Skeletal muscle satellite cell (primary cell): Measurements from ENCODE around the gene ABCB10.
"Not testable (repeated sequence)": the region's sequence is repeated elsewhere in the genome, so short reads cannot be mapped to it uniquely, and the experiment has no call there.

ENCODE experiments used
- H3K27me3 ChIP-seq: 2 replicates; pipeline ENCODE4 v1.7.0; 2013; ENCODE audit warnings: low read length; ENCODE audit not compliant: control insufficient read depth, insufficient read depth
- H3K36me3 ChIP-seq: 2 replicates; pipeline ENCODE4 v1.7.0; 2013; ENCODE audit warnings: mild to moderate bottlenecking, control low read depth, low read length; ENCODE audit not compliant: insufficient read depth
- H3K4me1 ChIP-seq: 2 replicates; pipeline ENCODE4 v1.7.0; 2013; ENCODE audit warnings: low read length; ENCODE audit not compliant: control insufficient read depth, insufficient read depth
- H3K4me2 ChIP-seq: 2 replicates; pipeline ENCODE4 v1.7.0; 2013; ENCODE audit warnings: mild to moderate bottlenecking, low read length
- H3K4me3 ChIP-seq: 2 replicates; pipeline ENCODE4 v1.7.0; 2013; ENCODE audit warnings: low read length
- H3K9ac ChIP-seq: 2 replicates; pipeline ENCODE4 v1.7.0; 2013; ENCODE audit warnings: mild to moderate bottlenecking, low read depth, low read length, moderate library complexity
- H3K9me3 ChIP-seq: replicated peaks from 2 replicates; pipeline ENCODE4 v1.7.0; 2013; ENCODE audit warnings: mild to moderate bottlenecking, control low read depth, low read length

Gene ABCB10

GRCh38 chr1:229487181-229487580 is 71.3 kb downstream of the ABCB10 start:
- Histone ChIP-seq H3K4me3 (no peak overlapping the region), H3K9me3 (no peaks in the 10 kb centered on the region), H3K9ac (no peak overlapping the region), H3K36me3 (peaks cover 41% of the 10 kb centered on the region), H3K4me1 (no peaks in the 10 kb centered on the region), H3K4me2 (no peak overlapping the region), H3K27me3 (no peaks in the 10 kb centered on the region)

GRCh38 chr1:229485318-229485717 is 73.2 kb downstream of the ABCB10 start:
- no peaks in the 10 kb centered on the region for H3K27me3 ChIP-seq
- no peak overlapping the region for H3K4me3 ChIP-seq
- H3K9me3 ChIP-seq: no peaks in the 10 kb centered on the region
- H3K9ac ChIP-seq: no peak overlapping the region
- H3K4me1 ChIP-seq: no peaks in the 10 kb centered on the region
- peaks cover 45% of the 10 kb centered on the region for H3K36me3 ChIP-seq
- no peak overlapping the region for H3K4me2 ChIP-seq

- no peaks in the 10 kb centered on the region for H3K27me3 ChIP-seq
- H3K4me1 ChIP-seq: no peaks in the 10 kb centered on the region
- H3K4me3 ChIP-seq: no peak overlapping the region
- H3K9me3 ChIP-seq: no peaks in the 10 kb centered on the region
- peaks cover 52% of the 10 kb centered on the region for H3K36me3 ChIP-seq
- no peak overlapping the region for H3K9ac ChIP-seq
- no peak overlapping the region for H3K4me2 ChIP-seq
These were observed 76.0 kb downstream of the ABCB10 start for GRCh38 chr1:229482511-229482910.

- Histone ChIP-seq H3K4me1 (no peaks in the 10 kb centered on the region), H3K4me3 (no peak overlapping the region), H3K9me3 (no peaks in the 10 kb centered on the region), H3K9ac (no peak overlapping the region), H3K27me3 (no peaks in the 10 kb centered on the region), H3K36me3 (peaks cover 43% of the 10 kb centered on the region), H3K4me2 (no peak overlapping the region)
These were observed 78.0 kb downstream of the ABCB10 start for GRCh38 chr1:229480495-229480894.

- Histone ChIP-seq H3K36me3 (peaks cover 41% of the 10 kb centered on the region), H3K9me3 (no peaks in the 10 kb centered on the region), H3K4me3 (no peak overlapping the region), H3K4me2 (no peak overlapping the region), H3K4me1 (no peaks in the 10 kb centered on the region), H3K27me3 (no peaks in the 10 kb centered on the region), H3K9ac (no peak overlapping the region)
These were observed 78.7 kb downstream of the ABCB10 start for GRCh38 chr1:229479660-229480399.

- Histone ChIP-seq H3K9me3 (no peaks in the 10 kb centered on the region), H3K27me3 (no peaks in the 10 kb centered on the region), H3K36me3 (peaks cover 45% of the 10 kb centered on the region), H3K4me1 (no peaks in the 10 kb centered on the region), H3K4me2 (no peak overlapping the region), H3K9ac (no peak overlapping the region), H3K4me3 (no peak overlapping the region)
These were observed 79.7 kb downstream of the ABCB10 start for GRCh38 chr1:229478852-229479251.

GRCh38 chr1:229475859-229476258 is 82.6 kb downstream of the ABCB10 start:
- not testable (repeated sequence) for H3K9me3 ChIP-seq, H3K9ac ChIP-seq, H3K4me2 ChIP-seq, H3K4me1 ChIP-seq, H3K4me3 ChIP-seq, H3K27me3 ChIP-seq
- H3K36me3 ChIP-seq: peaks cover 44% of the 10 kb centered on the region

GRCh38 chr1:229474509-229474908 is 84.0 kb downstream of the ABCB10 start:
- Histone ChIP-seq H3K4me1 (no peaks in the 10 kb centered on the region), H3K4me3 (no peak overlapping the region), H3K4me2 (no peak overlapping the region), H3K36me3 (peaks cover 46% of the 10 kb centered on the region), H3K9me3 (no peaks in the 10 kb centered on the region), H3K9ac (no peak overlapping the region), H3K27me3 (no peaks in the 10 kb centered on the region)

GRCh38 chr1:229471175-229471574 is 87.3 kb downstream of the ABCB10 start:
- Histone ChIP-seq H3K4me3 (no peak overlapping the region), H3K9me3 (no peaks in the 10 kb centered on the region), H3K4me1 (no peaks in the 10 kb centered on the region), H3K4me2 (no peak overlapping the region), H3K9ac (no peak overlapping the region), H3K36me3 (peaks cover 50% of the 10 kb centered on the region), H3K27me3 (no peaks in the 10 kb centered on the region)

GRCh38 chr1:229470406-229471043 is 88.0 kb downstream of the ABCB10 start:
- H3K9me3 ChIP-seq: no peaks in the 10 kb centered on the region
- H3K9ac ChIP-seq: no peak overlapping the region
- H3K4me3 ChIP-seq: no peak overlapping the region
- peaks cover 48% of the 10 kb centered on the region for H3K36me3 ChIP-seq
- H3K4me2 ChIP-seq: no peak overlapping the region
- H3K27me3 ChIP-seq: no peaks in the 10 kb centered on the region
- H3K4me1 ChIP-seq: no peaks in the 10 kb centered on the region

- no peak overlapping the region for H3K9ac ChIP-seq
- H3K36me3 ChIP-seq: peaks cover 49% of the 10 kb centered on the region
- no peak overlapping the region for H3K4me3 ChIP-seq
These were observed 91.6 kb downstream of the ABCB10 start for GRCh38 chr1:229466887-229467286.

More at GRCh38 chr1:229466887-229467286, 91.6 kb downstream of the ABCB10 start:
- no peaks in the 10 kb centered on the region for H3K9me3 ChIP-seq
- H3K4me1 ChIP-seq: no peaks in the 10 kb centered on the region
- H3K27me3 ChIP-seq: no peaks in the 10 kb centered on the region
- H3K4me2 ChIP-seq: no peak overlapping the region
